ENCODE data around the gene OAS1. TPM values are rescaled to one million over a fixed set of nuclear protein-coding genes. Genes with fewer than 3 reads are reported as not detected.

OAS1 gene
- total RNA-seq, 4 donors from 2014 or later = 33.9 to 73.1 (median 63.5) TPM

DNA sequence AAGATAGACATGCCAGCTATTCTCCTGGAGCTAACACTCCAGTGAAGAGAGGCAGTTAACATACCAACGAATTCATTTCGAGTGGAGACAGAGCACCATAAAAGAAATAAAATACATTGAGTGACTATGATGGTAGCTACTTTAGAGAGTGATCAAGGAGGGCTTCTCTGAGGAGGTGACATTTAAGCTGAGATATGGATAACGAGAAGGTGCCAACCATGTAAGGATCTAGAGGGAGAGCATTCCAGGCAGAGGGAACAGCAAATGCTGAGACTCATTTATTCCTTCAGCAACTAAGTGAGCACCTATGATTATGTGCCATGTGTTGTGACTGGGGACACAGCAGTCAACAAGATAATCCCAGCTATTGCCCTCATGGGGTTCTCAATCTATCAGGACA is 28.3 kb upstream of the OAS1 start:
- Histone ChIP-seq H3K4me3 (no peak overlapping the region), H3K36me3 (no peaks in the 10 kb centered on the region), H3K9me3 (no peaks in the 10 kb centered on the region), H3K27me3 (no peaks in the 10 kb centered on the region), H3K4me1 (no peaks in the 10 kb centered on the region), H3K27ac (no peak overlapping the region)
- no peak for TF ChIP-seq POLR2A (IDR thresholded peaks at IDR 0.05)
- TF ChIP-seq, protein P1, sequence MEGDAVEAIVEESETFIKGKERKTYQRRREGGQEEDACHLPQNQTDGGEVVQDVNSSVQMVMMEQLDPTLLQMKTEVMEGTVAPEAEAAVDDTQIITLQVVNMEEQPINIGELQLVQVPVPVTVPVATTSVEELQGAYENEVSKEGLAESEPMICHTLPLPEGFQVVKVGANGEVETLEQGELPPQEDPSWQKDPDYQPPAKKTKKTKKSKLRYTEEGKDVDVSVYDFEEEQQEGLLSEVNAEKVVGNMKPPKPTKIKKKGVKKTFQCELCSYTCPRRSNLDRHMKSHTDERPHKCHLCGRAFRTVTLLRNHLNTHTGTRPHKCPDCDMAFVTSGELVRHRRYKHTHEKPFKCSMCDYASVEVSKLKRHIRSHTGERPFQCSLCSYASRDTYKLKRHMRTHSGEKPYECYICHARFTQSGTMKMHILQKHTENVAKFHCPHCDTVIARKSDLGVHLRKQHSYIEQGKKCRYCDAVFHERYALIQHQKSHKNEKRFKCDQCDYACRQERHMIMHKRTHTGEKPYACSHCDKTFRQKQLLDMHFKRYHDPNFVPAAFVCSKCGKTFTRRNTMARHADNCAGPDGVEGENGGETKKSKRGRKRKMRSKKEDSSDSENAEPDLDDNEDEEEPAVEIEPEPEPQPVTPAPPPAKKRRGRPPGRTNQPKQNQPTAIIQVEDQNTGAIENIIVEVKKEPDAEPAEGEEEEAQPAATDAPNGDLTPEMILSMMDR (IDR thresholded peaks at IDR 0.05) = no peak
- no peak for DNase-seq

GRCh38 chr12:112879191-112879705 is 27.5 kb upstream of the OAS1 start:
- TF ChIP-seq, protein P1 (IDR thresholded peaks at IDR 0.05) = no peak
- no peak for TF ChIP-seq POLR2A (IDR thresholded peaks at IDR 0.05)
- no peaks in the 10 kb centered on the region for H3K36me3 ChIP-seq
- H3K9me3 ChIP-seq = no peaks in the 10 kb centered on the region
- no peak overlapping the region for H3K4me3 ChIP-seq
- H3K4me1 ChIP-seq = no peaks in the 10 kb centered on the region
- H3K27ac ChIP-seq = no peak overlapping the region
- DNase-seq = no peak
- no peaks in the 10 kb centered on the region for H3K27me3 ChIP-seq

DNA sequence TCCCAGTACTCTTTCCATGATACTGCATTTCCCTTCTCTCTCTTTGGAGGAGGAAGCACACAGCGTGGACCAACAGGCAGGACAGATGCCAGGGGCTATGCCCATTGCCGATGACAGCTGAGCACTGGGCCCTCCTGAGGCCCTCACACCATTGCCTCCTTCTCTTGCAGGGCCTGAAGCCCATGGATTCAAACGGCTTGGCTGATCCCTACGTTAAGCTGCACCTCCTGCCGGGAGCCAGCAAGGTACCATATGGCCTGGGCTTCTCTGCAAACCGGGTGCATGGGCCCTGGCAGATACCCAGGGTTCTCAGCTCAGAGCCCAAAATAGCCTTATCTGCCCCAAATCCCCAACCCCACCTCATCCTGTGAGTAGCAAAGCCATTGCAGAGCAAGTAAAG is 25.2 kb upstream of the OAS1 start:
- H3K4me1 ChIP-seq = no peaks in the 10 kb centered on the region
- DNase-seq = no peak
- no peaks in the 10 kb centered on the region for H3K9me3 ChIP-seq
- no peak overlapping the region for H3K27ac ChIP-seq
- no peak overlapping the region for H3K4me3 ChIP-seq
- no peaks in the 10 kb centered on the region for H3K27me3 ChIP-seq
- TF ChIP-seq, protein P1 (IDR thresholded peaks at IDR 0.05) = no peak
- TF ChIP-seq POLR2A (IDR thresholded peaks at IDR 0.05) = no peak
- H3K36me3 ChIP-seq = no peaks in the 10 kb centered on the region

GRCh38 chr12:112885236-112885635 is 21.5 kb upstream of the OAS1 start:
- DNase-seq = no peak
- TF ChIP-seq, protein P1 (IDR thresholded peaks at IDR 0.05) = no peak
- no peak for TF ChIP-seq POLR2A (IDR thresholded peaks at IDR 0.05)

GRCh38 chr12:112887550-112887949 is 19.2 kb upstream of the OAS1 start:
- Histone ChIP-seq H3K9me3 (no peaks in the 10 kb centered on the region), H3K27me3 (no peaks in the 10 kb centered on the region), H3K36me3 (no peaks in the 10 kb centered on the region), H3K4me1 (no peaks in the 10 kb centered on the region), H3K4me3 (no peak overlapping the region), H3K27ac (no peak overlapping the region)
- no peak for DNase-seq
- TF ChIP-seq, protein P1 (IDR thresholded peaks at IDR 0.05) = no peak
- no peak for TF ChIP-seq POLR2A (IDR thresholded peaks at IDR 0.05)

More at GRCh38 chr12:112885236-112885635, 21.5 kb upstream of the OAS1 start:
- no peaks in the 10 kb centered on the region for H3K27me3 ChIP-seq
- no peak overlapping the region for H3K4me3 ChIP-seq
- H3K27ac ChIP-seq = no peak overlapping the region
- H3K9me3 ChIP-seq = no peaks in the 10 kb centered on the region
- H3K4me1 ChIP-seq = no peaks in the 10 kb centered on the region
- H3K36me3 ChIP-seq = no peaks in the 10 kb centered on the region
